SW 1271 (cell line): Measurements from ENCODE around the gene KCNJ18.
"Not testable (repeated sequence)": the region's sequence is repeated elsewhere in the genome, so short reads cannot be mapped to it uniquely, and the experiment has no call there.

Experiments
- DNase-seq, 2 experiments: peaks; one replicate each; lab custom pipeline; 2025; lab: John Stamatoyannopoulos, UW

The KCNJ18 gene

GRCh38 chr17:21703891-21704872 is 11.9 kb downstream of the KCNJ18 start:
- not testable (repeated sequence) for DNase-seq

GRCh38 chr17:21705021-21705601 is 12.8 kb downstream of the KCNJ18 start:
- DNase-seq, result no peak

- DNase-seq, result not testable (repeated sequence)
Measured at GRCh38 chr17:21705746-21706145, 13.4 kb downstream of the KCNJ18 start.

GRCh38 chr17:21706546-21706945 is 14.2 kb downstream of the KCNJ18 start:
- not testable (repeated sequence) for DNase-seq

- not testable (repeated sequence) for DNase-seq
Measured at GRCh38 chr17:21707131-21707530, 14.8 kb downstream of the KCNJ18 start.

- DNase-seq, result not testable (repeated sequence)
Measured at GRCh38 chr17:21707711-21708611, 15.6 kb downstream of the KCNJ18 start.

GRCh38 chr17:21708612-21709535 is 16.6 kb downstream of the KCNJ18 start:
- DNase-seq, result not testable (repeated sequence)

GRCh38 chr17:21709994-21710393 is 17.7 kb downstream of the KCNJ18 start:
- DNase-seq, result not testable (repeated sequence)

GRCh38 chr17:21710486-21710885 is 18.2 kb downstream of the KCNJ18 start:
- not testable (repeated sequence) for DNase-seq

- DNase-seq, result no peak
Measured at GRCh38 chr17:21711182-21711581, 18.9 kb downstream of the KCNJ18 start.

- DNase-seq, result not testable (repeated sequence)
Measured at GRCh38 chr17:21713020-21713419, 20.7 kb downstream of the KCNJ18 start.

- DNase-seq, result not testable (repeated sequence)
Measured at GRCh38 chr17:21713631-21714030, 21.3 kb downstream of the KCNJ18 start.

- not testable (repeated sequence) for DNase-seq
Measured at GRCh38 chr17:21714676-21715075, 22.4 kb downstream of the KCNJ18 start.

- not testable (repeated sequence) for DNase-seq
Measured at GRCh38 chr17:21715877-21716276, 23.6 kb downstream of the KCNJ18 start.

GRCh38 chr17:21718971-21719370 is 26.6 kb downstream of the KCNJ18 start:
- DNase-seq, result not testable (repeated sequence)

GRCh38 chr17:21719511-21720226 is 27.3 kb downstream of the KCNJ18 start:
- DNase-seq, result not testable (repeated sequence)

GRCh38 chr17:21720566-21720965 is 28.2 kb downstream of the KCNJ18 start:
- not testable (repeated sequence) for DNase-seq

- DNase-seq, result not testable (repeated sequence)
Measured at GRCh38 chr17:21722268-21722667, 29.9 kb downstream of the KCNJ18 start.

GRCh38 chr17:21724216-21725006 is 32.1 kb downstream of the KCNJ18 start:
- DNase-seq, result not testable (repeated sequence)
